Heart right ventricle (tissue), 16 donors: Measurements from ENCODE around the gene MEFV. TPM values are rescaled to one million over a fixed set of nuclear protein-coding genes. Genes with fewer than 3 reads are reported as not detected.
"Not testable (repeated sequence)": the region's sequence is repeated elsewhere in the genome, so short reads cannot be mapped to it uniquely, and the experiment has no call there.

Source experiments
- ATAC-seq, 8 donors: fragments of 200-7000 bp; cut with Tn5 transposase; one replicate each; pipeline ENCODE4 v1.9.1; 2020; ENCODE audit warnings: mild to moderate bottlenecking in 8 of 8, moderate library complexity in 8 of 8, moderate number of reproducible peaks in 1 of 8
- DNase-seq, 2 donors: peaks; one replicate each; pipeline ENCODE4 v3.0.0-alpha.2; 2020
- H3K27ac ChIP-seq, 10 donors: fragments of 200-600 bp; sonication (generic) in 2 of 10; one replicate each; pipeline versions ENCODE4 v1.5.0 to v1.8.0; 2020 to 2022; ENCODE audit warnings: mild to moderate bottlenecking in 3 of 10
- H3K27me3 ChIP-seq, 7 donors: fragments of 200-600 bp; one replicate each; pipeline ENCODE4 v1.8.0; 2021 to 2022; ENCODE audit warnings: mild to moderate bottlenecking in 2 of 7
- H3K36me3 ChIP-seq, 9 donors: fragments of 200-600 bp; sonication (generic) in 1 of 9; one replicate each; pipeline versions ENCODE4 v1.5.0 to v1.8.0; 2020 to 2022; ENCODE audit warnings: mild to moderate bottlenecking in 2 of 9
- H3K4me1 ChIP-seq, 9 donors: fragments of 200-600 bp; sonication (generic) in 1 of 9; one replicate each; pipeline versions ENCODE4 v1.5.0 to v1.8.0; 2020 to 2022; ENCODE audit warnings: mild to moderate bottlenecking in 4 of 9
- H3K4me3 ChIP-seq, 10 donors: fragments of 200-600 bp; sonication (generic) in 2 of 10; one replicate each; pipeline versions ENCODE4 v1.5.0 to v1.8.0; 2020 to 2022; ENCODE audit warnings: mild to moderate bottlenecking in 7 of 10, moderate library complexity in 2 of 10
- H3K9me3 ChIP-seq, 11 donors: fragments of 200-600 bp in 10 of 11; sonication (generic) in 2 of 11; one replicate each; pipeline versions ENCODE4 v1.5.0 to v1.8.0; 2013 to 2022; ENCODE audit warnings: mild to moderate bottlenecking in 2 of 11, control low read depth in 1 of 11, moderate library complexity in 1 of 11
- WGBS, 2 donors: extraction: QIAGEN DNeasy Blood & Tissue Kit; methylation state at CpG; one replicate each; pipeline ENCODE4 v1.1.7; 2013; ENCODE audit warnings: inconsistent platforms in 1 of 2; 5-methylcytosine and 5-hydroxymethylcytosine counted together
- intact Hi-C, 10 donors: fragments of 100-400 bp; cut with DNase I; formaldehyde crosslinking; loops; one replicate each; pipeline versions ENCODE4 v1.11.1 to v1.14.2; 2022
- polyA plus RNA-seq, 2 donors: library from polyadenylated mRNA; stranded (reverse); fragments of 200-250 nt; gene quantifications; one replicate each; pipeline ENCODE4 v1.2.3, GENCODE V29; 2013
- total RNA-seq, 10 donors: library from RNA; stranded (reverse); fragmentation: NEBNext Ultra II Directional in 3 of 10; extraction: Animal tissue kit (Norgen Biotek cat#: 25700) in 3 of 10; gene quantifications; one replicate each; pipeline versions ENCODE4 v1.2.1 to v1.2.4, GENCODE V29; 2021 to 2023
- TF ChIP-seq, protein P1 (sequence below), 9 donors: fragments of 200-600 bp; sonication (generic) in 2 of 9; IDR thresholded peaks; one replicate each; pipeline versions ENCODE4 v1.5.0 to v1.8.0; 2021 to 2022; ENCODE audit warnings: antibody characterized with exemption in 9 of 9, mild to moderate bottlenecking in 5 of 9, moderate library complexity in 1 of 9
- donor health status: Arrhythmogenic right ventricular cardiomyopathy.
- donor health status: ischemic (EF 13 %, LVEDD 7.1; RV severe dilation, severe dysfunction).
- donor health status: healthy with polysubstance abuse.
- donor health status: DM: no; HTN: yes; CAD: no.
- donor health status: DM: no; HTN: no; CAD: no.
- donor health status: ischemic (EF 25% LVEDD 6.9; RV normal size, moderate dysfunction).
- donor health status: ischemic (EF 25% LVEDD 5.7; RV mildly dilated, moderate dysfunction).
- donor health status: healthy.
- donor health status: DM: yes; HTN: yes; CAD: no.
- donor health status: Ischemic cardiomyopathy.
- donor health status: ischemic (EF 35%, LVEDD 5.7; RV mildly dilated, moderate dysfunction).
- donor health status: nonischemic (EF 11% LVEDD 7.7; RV severe dilation, severe dysfunction).
- donor health status: DM: yes; HTN: yes; CAD: no.
- donor health status: PGD.
- donor health status: ischemic (EF 29% LVEDD 5.4; RV normal size, mild dysfunction).
- donor health status: nonischemic (EF 23%, LVEDD 6.1; RV moderate dilation, normal function).

Gene MEFV
- total and polyA plus RNA-seq, 12 donors: 0.11 to 3.1 (median 0.46) TPM

DNA sequence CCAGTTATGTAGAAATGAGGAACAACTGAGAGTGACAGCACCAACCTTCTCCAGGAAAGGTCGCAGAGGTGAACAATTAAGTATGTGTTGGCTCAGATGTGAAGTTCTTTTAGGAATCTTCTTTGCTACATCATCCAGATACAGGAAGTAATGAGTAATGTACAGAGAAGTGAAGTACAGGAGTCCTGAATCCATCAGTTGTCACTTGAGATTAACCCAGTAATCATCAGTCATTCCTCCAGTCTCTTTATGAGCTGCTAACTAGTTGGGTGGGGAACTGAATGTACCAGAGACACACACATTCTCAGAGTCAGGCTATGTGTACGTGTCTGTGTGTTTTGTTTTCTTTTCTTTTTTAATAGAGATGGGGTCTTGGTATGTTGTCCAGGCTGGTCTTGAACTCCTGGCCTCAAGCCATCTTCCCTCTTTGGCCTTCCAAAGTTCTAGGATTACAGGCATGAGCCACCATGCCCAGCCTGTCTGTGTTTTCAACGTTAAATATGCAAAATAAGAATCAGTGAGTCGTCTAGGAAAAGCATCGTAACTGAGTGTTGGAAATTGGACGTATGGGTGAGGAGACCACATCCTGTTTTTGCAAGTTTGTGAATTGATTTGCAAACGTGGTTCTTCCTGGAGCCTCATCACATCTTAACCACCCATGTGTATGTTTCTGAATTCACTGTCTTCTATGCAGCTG lies 41.4 kb downstream of the MEFV start:
- intact Hi-C loops: no loop called here
- Histone ChIP-seq H3K36me3 (no peaks in the 10 kb centered on the region), H3K4me3 (no peak overlapping the region), H3K4me1 (peaks cover 0 to 6% (median 0%) of the 10 kb centered on the region in 9 donors), H3K27ac (peak overlapping the region in 1 of 10 donors; percentile 69), H3K27me3 (peaks cover 0 to 7% (median 0%) of the 10 kb centered on the region in 7 donors), H3K9me3 (peaks cover 0 to 30% (median 0%) of the 10 kb centered on the region in 11 donors)
- TF ChIP-seq, protein P1, sequence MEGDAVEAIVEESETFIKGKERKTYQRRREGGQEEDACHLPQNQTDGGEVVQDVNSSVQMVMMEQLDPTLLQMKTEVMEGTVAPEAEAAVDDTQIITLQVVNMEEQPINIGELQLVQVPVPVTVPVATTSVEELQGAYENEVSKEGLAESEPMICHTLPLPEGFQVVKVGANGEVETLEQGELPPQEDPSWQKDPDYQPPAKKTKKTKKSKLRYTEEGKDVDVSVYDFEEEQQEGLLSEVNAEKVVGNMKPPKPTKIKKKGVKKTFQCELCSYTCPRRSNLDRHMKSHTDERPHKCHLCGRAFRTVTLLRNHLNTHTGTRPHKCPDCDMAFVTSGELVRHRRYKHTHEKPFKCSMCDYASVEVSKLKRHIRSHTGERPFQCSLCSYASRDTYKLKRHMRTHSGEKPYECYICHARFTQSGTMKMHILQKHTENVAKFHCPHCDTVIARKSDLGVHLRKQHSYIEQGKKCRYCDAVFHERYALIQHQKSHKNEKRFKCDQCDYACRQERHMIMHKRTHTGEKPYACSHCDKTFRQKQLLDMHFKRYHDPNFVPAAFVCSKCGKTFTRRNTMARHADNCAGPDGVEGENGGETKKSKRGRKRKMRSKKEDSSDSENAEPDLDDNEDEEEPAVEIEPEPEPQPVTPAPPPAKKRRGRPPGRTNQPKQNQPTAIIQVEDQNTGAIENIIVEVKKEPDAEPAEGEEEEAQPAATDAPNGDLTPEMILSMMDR (IDR thresholded peaks at IDR 0.05): no peak
- DNase-seq (no peak), ATAC-seq (no peak)
- 39 to 44% methylated on average over 7 of the region's 7 CpGs for WGBS, 2 donors

GRCh38 chr16:3212567-3212966 lies 43.9 kb downstream of the MEFV start:
- peaks cover 0 to 6% (median 0%) of the 10 kb centered on the region in 9 donors for H3K4me1 ChIP-seq
- peaks cover 0 to 9% (median 0%) of the 10 kb centered on the region in 11 donors for H3K9me3 ChIP-seq
- no peaks in the 10 kb centered on the region for H3K36me3 ChIP-seq
- TF ChIP-seq, protein P1 (IDR thresholded peaks at IDR 0.05): no peak
- no peak overlapping the region for H3K27ac ChIP-seq
- DNase-seq (no peak), ATAC-seq (no peak)
- intact Hi-C loops: no loop called here
- H3K4me3 ChIP-seq: no peak overlapping the region
- peaks cover 0 to 17% (median 10%) of the 10 kb centered on the region in 7 donors for H3K27me3 ChIP-seq
- 33 to 66% methylated on average over 1 of the region's 1 CpG for WGBS, 2 donors

- no peaks in the 10 kb centered on the region for H3K36me3 ChIP-seq
- TF ChIP-seq, protein P1 (IDR thresholded peaks at IDR 0.05): no peak
- H3K9me3 ChIP-seq: peaks cover 0 to 8% (median 0%) of the 10 kb centered on the region in 11 donors
- H3K27ac ChIP-seq: no peak overlapping the region
- intact Hi-C loops: no loop called here
- no peak overlapping the region for H3K4me3 ChIP-seq
- 85 to 87% methylated on average over 3 of the region's 3 CpGs for whole genome bisulfite sequencing, 2 donors
- DNase-seq: no peak
- peaks cover 0 to 6% (median 0%) of the 10 kb centered on the region in 9 donors for H3K4me1 ChIP-seq
- peaks cover 0 to 17% (median 10%) of the 10 kb centered on the region in 7 donors for H3K27me3 ChIP-seq
- no peak for ATAC-seq
These were observed 44.4 kb downstream of the MEFV start for GRCh38 chr16:3212006-3212405.

DNA sequence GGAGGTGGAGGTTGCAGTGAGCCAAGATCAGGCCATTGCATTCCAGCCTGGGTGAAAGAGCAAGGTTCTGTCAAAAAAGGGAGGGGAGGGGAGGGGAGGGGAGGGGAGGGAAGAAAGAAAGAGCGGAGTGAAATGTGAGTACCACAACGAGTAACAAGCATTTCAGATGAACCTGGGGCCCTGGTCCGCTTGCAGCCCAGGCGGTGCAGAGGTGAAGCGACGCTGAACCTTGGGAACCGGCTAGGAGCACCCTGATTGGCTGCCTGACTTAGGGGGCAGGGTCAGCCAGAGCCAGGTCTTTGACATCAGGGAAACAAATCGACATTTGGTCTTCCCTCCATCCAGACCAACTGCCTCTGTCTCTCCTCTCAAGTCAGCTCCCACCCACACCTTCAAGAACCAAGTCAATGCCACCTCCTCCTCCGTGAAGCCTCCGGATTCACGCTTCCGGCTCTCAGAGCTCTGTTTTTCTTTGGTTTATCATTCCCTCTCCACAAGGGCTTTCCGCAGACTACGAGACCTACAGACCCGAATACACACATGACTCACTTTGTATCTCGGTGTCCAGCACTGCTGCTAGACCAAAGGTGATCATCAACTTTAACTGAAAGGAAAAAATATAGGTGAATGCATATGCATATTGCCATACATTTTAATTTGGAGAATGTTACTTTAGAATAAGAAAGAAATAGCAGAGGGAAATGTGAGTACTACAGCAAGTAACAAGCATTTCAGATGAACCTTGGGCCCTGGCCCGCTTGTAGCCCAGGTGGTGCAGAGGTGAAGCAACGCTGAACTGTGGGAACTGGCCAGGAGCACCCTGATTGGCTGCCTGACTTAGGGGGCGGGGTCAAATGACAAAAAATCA lies 49.1 kb downstream of the MEFV start:
- no peak overlapping the region for H3K27ac ChIP-seq
- H3K36me3 ChIP-seq: no peaks in the 10 kb centered on the region
- no peaks in the 10 kb centered on the region for H3K4me1 ChIP-seq
- intact Hi-C loops: loop anchor here in 1 of 10 donors (10.0 kb wide), 1 partner anchor 57 kb away; no protein-coding TSS in a partner anchor
- H3K9me3 ChIP-seq: peaks cover 0 to 42% (median 11%) of the 10 kb centered on the region in 11 donors
- no peak overlapping the region for H3K4me3 ChIP-seq
- DNase-seq (no peak), ATAC-seq (no peak)
- H3K27me3 ChIP-seq: peaks cover 0 to 26% (median 10%) of the 10 kb centered on the region in 7 donors
- TF ChIP-seq, protein P1 (IDR thresholded peaks at IDR 0.05): no peak
- 69 to 74% methylated on average over 19 of the region's 19 CpGs for WGBS, 2 donors

DNA sequence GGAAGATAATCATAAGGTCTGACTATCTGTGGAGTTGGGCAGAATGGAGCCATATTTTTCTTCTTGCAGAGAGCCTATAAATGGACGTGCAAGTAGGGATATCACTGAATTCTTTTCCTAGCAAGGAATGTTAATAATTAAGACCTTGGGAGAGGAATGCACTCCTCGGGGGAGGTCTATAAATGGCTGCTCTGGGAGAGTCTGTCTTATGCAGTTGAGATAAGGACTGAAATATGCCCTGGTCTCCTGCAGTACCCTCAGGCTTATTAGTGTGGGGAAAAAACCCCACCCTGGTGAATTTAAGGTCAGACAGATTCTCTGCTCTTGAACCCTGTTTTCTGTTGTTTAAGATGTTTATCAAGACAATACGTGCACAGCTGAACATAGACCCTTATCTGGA lies 50.5 kb downstream of the MEFV start:
- H3K36me3 ChIP-seq, DNase-seq, H3K4me3 ChIP-seq, H3K4me1 ChIP-seq, ATAC-seq, H3K27ac ChIP-seq: not testable (repeated sequence)
- 59 to 61% methylated on average over 3 of the region's 3 CpGs for WGBS, 2 donors
- Histone ChIP-seq H3K9me3 (peaks cover 0 to 42% (median 11%) of the 10 kb centered on the region in 11 donors), H3K27me3 (peaks cover 0 to 25% (median 10%) of the 10 kb centered on the region in 7 donors)
- intact Hi-C loops: loop anchor here in 1 of 10 donors (10.0 kb wide), 1 partner anchor 59 kb away; no protein-coding TSS in a partner anchor
